SJSA1 (cell line): ENCODE measurements around the gene PML. TPM values are rescaled to one million over a fixed set of nuclear protein-coding genes. Genes with fewer than 3 reads are reported as not detected.
"Not testable (repeated sequence)": the region's sequence is repeated elsewhere in the genome, so short reads cannot be mapped to it uniquely, and the experiment has no call there.

ENCODE experiments used
- DNase-seq, 2 experiments: peaks; one replicate each; pipeline ENCODE4 v3.0.0-alpha.2; 2015 to 2020; ENCODE audit warnings: low spot score in 2 of 2, low read depth in 1 of 2
- H3K27ac ChIP-seq: fragments of 250-450 bp; sonication (Bioruptor Pico); 2 replicates; pipeline ENCODE4 v1.5.1; 2020; ENCODE audit warnings: mild to moderate bottlenecking, moderate library complexity
- H3K27me3 ChIP-seq: fragments of 250-450 bp; sonication (Bioruptor Pico); replicated peaks from 2 replicates; pipeline ENCODE4 v1.5.1; 2020; ENCODE audit warnings: mild to moderate bottlenecking, moderate library complexity
- H3K36me3 ChIP-seq: fragments of 250-450 bp; sonication (Bioruptor Pico); 2 replicates; pipeline ENCODE4 v1.5.1; 2020; ENCODE audit warnings: mild to moderate bottlenecking
- H3K4me1 ChIP-seq: fragments of 250-450 bp; sonication (Bioruptor Pico); replicated peaks from 2 replicates; pipeline ENCODE4 v1.6.1; 2021; ENCODE audit warnings: mild to moderate bottlenecking
- H3K4me3 ChIP-seq: fragments of 250-450 bp; sonication (Bioruptor Pico); 2 replicates; pipeline ENCODE4 v1.5.1; 2020; ENCODE audit warnings: mild to moderate bottlenecking
- H3K9me3 ChIP-seq: fragments of 250-450 bp; sonication (Bioruptor Pico); replicated peaks from 2 replicates; pipeline ENCODE4 v1.5.1; 2020; ENCODE audit warnings: mild to moderate bottlenecking
- total RNA-seq: library from RNA; depleted of rRNA; stranded (reverse); fragments of >200 nt; shearing (Covaris generic); gene quantifications from 2 replicates; pipeline ENCODE4 v1.2.3, GENCODE V29; 2014

The PML gene
- total RNA-seq, 1 experiment from 2014 or later: 27.1 TPM

GRCh38 chr15:73952913-73953750 lies 41.4 kb upstream of the PML start:
- Histone ChIP-seq H3K27ac (no peak overlapping the region), H3K36me3 (no peaks in the 10 kb centered on the region; the same call in 1 of the 2 replicates), H3K4me1 (peaks cover 35% of the 10 kb centered on the region), H3K9me3 (no peaks in the 10 kb centered on the region), H3K27me3 (no peaks in the 10 kb centered on the region), H3K4me3 (no peak overlapping the region)
- DNase-seq: no peak

GRCh38 chr15:73954188-73955145 lies 40.0 kb upstream of the PML start:
- Histone ChIP-seq H3K36me3 (no peaks in the 10 kb centered on the region; the same call in 1 of the 2 replicates), H3K9me3 (no peaks in the 10 kb centered on the region), H3K4me3 (no peak overlapping the region), H3K27ac (no peak overlapping the region), H3K27me3 (no peaks in the 10 kb centered on the region), H3K4me1 (peaks cover 49% of the 10 kb centered on the region)
- DNase-seq: no peak

- Histone ChIP-seq H3K9me3 (no peaks in the 10 kb centered on the region), H3K27ac (no peak overlapping the region), H3K4me1 (peaks cover 57% of the 10 kb centered on the region), H3K4me3 (no peak overlapping the region), H3K36me3 (no peaks in the 10 kb centered on the region; the same call in 1 of the 2 replicates), H3K27me3 (no peaks in the 10 kb centered on the region)
- no peak for DNase-seq
Observed at GRCh38 chr15:73955326-73955725, 39.2 kb upstream of the PML start.

- DNase-seq: no peak
- Histone ChIP-seq H3K4me1 (peaks cover 55% of the 10 kb centered on the region), H3K36me3 (no peaks in the 10 kb centered on the region)
Observed at GRCh38 chr15:73955861-73956742, 38.4 kb upstream of the PML start.

GRCh38 chr15:73956743-73957135 lies 37.8 kb upstream of the PML start:
- Histone ChIP-seq H3K4me1 (peaks cover 50% of the 10 kb centered on the region), H3K27me3 (no peaks in the 10 kb centered on the region), H3K4me3 (no peak overlapping the region), H3K36me3 (no peaks in the 10 kb centered on the region), H3K27ac (peak overlapping the region; percentile 55), H3K9me3 (no peaks in the 10 kb centered on the region)
- peak; percentile 73 to 92 for DNase-seq

More at GRCh38 chr15:73955861-73956742, 38.4 kb upstream of the PML start:
- Histone ChIP-seq H3K9me3 (no peaks in the 10 kb centered on the region), H3K27ac (peak overlapping the region; percentile 55), H3K4me3 (no peak overlapping the region), H3K27me3 (no peaks in the 10 kb centered on the region)

- no peak for DNase-seq
- H3K36me3 ChIP-seq: no peaks in the 10 kb centered on the region
- no peaks in the 10 kb centered on the region for H3K27me3 ChIP-seq
- no peaks in the 10 kb centered on the region for H3K9me3 ChIP-seq
- H3K4me1 ChIP-seq: peaks cover 49% of the 10 kb centered on the region
- H3K27ac ChIP-seq: peak overlapping the region; percentile 45
- no peak overlapping the region for H3K4me3 ChIP-seq
Observed at GRCh38 chr15:73957276-73957675, 37.2 kb upstream of the PML start.

GRCh38 chr15:73957785-73958184 lies 36.7 kb upstream of the PML start:
- no peaks in the 10 kb centered on the region for H3K36me3 ChIP-seq
- H3K4me1 ChIP-seq: peaks cover 49% of the 10 kb centered on the region
- H3K9me3 ChIP-seq: no peaks in the 10 kb centered on the region
- no peaks in the 10 kb centered on the region for H3K27me3 ChIP-seq
- H3K27ac ChIP-seq: no peak overlapping the region
- no peak overlapping the region for H3K4me3 ChIP-seq
- no peak for DNase-seq

- DNase-seq: peak in 1 of 2 experiments; percentile 18
- Histone ChIP-seq H3K27me3 (no peaks in the 10 kb centered on the region), H3K4me1 (peaks cover 49% of the 10 kb centered on the region), H3K27ac (no peak overlapping the region), H3K36me3 (no peaks in the 10 kb centered on the region), H3K9me3 (no peaks in the 10 kb centered on the region), H3K4me3 (no peak overlapping the region)
Observed at GRCh38 chr15:73959012-73959581, 35.4 kb upstream of the PML start.

GRCh38 chr15:73959801-73960200 lies 34.7 kb upstream of the PML start:
- peaks cover 52% of the 10 kb centered on the region for H3K4me1 ChIP-seq
- H3K27me3 ChIP-seq: no peaks in the 10 kb centered on the region
- no peak for DNase-seq
- H3K9me3 ChIP-seq: no peaks in the 10 kb centered on the region
- H3K36me3 ChIP-seq: no peaks in the 10 kb centered on the region
- no peak overlapping the region for H3K27ac ChIP-seq
- no peak overlapping the region for H3K4me3 ChIP-seq

GRCh38 chr15:73960472-73961070 lies 33.9 kb upstream of the PML start:
- not testable (repeated sequence) for H3K27me3 ChIP-seq, H3K27ac ChIP-seq, H3K9me3 ChIP-seq, H3K4me3 ChIP-seq, H3K36me3 ChIP-seq
- DNase-seq: peak in 1 of 2 experiments; percentile 30
- H3K4me1 ChIP-seq: peaks cover 59% of the 10 kb centered on the region

GRCh38 chr15:73962433-73962832 lies 32.1 kb upstream of the PML start:
- H3K27ac ChIP-seq: no peak overlapping the region
- H3K4me1 ChIP-seq: peaks cover 52% of the 10 kb centered on the region
- no peaks in the 10 kb centered on the region for H3K9me3 ChIP-seq
- no peaks in the 10 kb centered on the region for H3K36me3 ChIP-seq
- no peaks in the 10 kb centered on the region for H3K27me3 ChIP-seq
- DNase-seq: no peak
- H3K4me3 ChIP-seq: no peak overlapping the region

GRCh38 chr15:73964736-73965093 lies 29.8 kb upstream of the PML start:
- H3K36me3 ChIP-seq: no peaks in the 10 kb centered on the region
- H3K27ac ChIP-seq: no peak overlapping the region
- H3K4me3 ChIP-seq: no peak overlapping the region

More at GRCh38 chr15:73964736-73965093, 29.8 kb upstream of the PML start:
- H3K9me3 ChIP-seq: no peaks in the 10 kb centered on the region
- H3K27me3 ChIP-seq: no peaks in the 10 kb centered on the region
- H3K4me1 ChIP-seq: peaks cover 29% of the 10 kb centered on the region
- DNase-seq: peak; percentile 80
